GM21526 (cell line): ENCODE results near the gene SLC39A8.
"Not testable (repeated sequence)": the region's sequence is repeated elsewhere in the genome, so short reads cannot be mapped to it uniquely, and the experiment has no call there.

Experiments used
- ATAC-seq: cut with Tn5 transposase; IDR thresholded peaks from one replicate; pipeline ENCODE4 v1.9.1; 2021; ENCODE audit warnings: moderate library complexity; ENCODE audit not compliant: unreplicated experiment, low FRiP score

Gene SLC39A8

DNA sequence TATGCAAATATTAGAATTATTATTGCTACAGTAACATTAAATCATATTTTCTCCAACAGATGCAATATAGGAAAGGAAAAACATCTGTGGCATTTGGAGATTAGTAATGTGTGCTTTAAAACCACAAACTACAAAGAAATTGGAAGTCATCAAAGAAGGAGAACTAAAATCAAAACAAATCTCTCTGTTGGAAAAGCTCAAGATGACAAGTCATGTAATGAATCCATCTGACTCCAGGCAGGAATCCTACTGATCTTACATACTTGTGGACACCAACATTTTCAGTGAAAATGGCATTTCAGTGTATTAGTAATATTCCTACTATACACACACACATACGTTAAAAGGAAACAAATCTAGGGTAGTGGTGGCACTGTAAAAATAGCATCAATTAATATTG lies 98.2 kb downstream of the SLC39A8 start:
- ATAC-seq: no peak

DNA sequence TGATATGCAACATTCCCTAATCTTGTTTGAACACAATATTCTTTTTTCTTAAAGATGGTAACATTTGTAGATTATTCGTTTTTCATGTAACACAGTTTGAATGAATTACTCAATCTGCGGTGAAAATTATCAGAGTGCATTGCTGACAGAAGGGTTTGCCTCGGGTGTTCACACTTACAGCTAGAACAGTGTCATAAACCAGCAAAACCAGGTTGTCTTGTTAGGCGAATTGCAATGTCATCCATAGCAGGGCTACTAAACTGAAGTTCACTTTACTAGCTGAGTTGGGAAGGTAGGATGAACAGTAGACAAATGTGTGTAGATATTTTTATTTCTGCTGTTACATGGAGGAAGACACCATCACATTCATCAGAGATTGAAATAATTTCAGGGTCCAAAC lies 98.9 kb downstream of the SLC39A8 start:
- no peak for ATAC-seq

DNA sequence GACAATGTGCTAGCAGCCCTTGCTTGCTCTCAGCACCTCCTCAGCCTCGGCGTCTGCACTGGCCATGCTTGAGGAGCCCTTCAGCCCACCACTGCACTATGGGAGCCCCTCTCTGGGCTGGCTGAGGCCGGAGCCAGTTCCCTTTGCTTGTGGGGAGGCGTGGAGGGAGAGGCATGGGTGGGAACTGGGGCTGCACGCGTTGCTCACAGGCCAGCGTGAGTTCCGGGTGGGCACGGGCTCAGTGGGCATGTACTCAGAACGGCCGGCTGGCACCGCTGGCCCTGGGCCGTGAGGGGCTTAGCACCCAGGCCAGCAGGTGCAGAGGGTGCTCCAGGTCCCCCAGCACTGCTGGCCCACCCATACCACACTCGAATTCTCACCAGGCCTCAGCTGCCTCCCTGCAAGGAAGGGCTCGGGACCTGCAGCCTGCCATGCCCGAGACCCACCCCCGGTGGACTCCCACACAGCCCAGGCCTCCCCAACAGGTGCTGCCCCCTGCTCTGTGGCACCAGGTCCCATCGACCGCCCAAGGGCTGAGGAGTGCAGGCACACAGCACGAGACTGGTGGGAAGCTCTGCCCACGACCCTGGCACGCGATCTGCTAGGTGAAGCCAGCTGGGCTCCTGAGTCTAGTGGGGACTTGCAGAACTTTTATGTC lies 100.3 kb downstream of the SLC39A8 start:
- ATAC-seq: no peak

DNA sequence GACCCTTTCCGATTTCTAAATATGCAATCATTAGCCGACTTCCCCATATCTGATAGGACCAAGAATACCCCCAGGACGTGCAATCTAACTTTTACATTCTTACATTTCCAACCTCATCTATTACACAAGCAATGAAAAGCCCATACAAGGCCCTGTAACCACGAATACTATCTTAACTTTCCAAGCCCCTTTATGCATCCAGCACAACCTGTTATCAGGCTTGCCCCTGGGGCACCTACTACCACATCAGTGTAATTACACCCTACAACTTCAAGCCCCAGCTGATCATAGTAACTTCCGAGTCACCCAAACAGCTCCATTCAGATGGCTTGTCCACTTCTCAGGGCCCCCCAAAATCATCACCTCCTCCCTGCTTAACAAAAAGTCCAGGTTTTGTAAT lies 102.0 kb downstream of the SLC39A8 start:
- not testable (repeated sequence) for ATAC-seq

DNA sequence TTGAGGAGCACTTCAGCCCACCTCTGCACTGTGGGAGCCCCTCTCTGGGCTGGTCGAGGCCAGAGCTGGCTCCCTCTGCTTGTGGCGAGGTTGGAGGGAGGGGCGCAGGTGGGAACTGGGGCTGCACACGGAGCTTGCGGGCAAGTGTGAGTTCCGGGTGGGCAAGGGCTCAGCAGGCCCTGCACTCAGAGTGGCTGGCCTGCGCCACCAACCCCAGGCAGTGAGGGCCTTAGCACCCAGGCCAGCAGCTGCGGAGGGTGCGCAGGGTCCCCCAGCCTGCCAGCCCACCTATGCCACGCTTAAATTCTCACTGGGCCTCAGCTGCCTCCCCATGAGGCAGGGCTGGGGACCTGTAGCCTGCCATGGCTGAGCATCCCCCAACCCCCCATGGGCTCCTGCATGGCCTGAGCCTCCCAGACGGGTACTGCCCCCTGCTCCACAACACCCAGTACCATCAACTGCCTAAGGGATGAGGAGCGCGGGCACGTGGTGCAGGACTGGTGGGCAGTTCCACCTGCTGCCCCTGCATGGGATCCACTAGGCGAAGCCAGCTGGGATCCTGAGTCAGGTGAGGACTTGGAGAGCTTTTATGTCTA lies 110.9 kb downstream of the SLC39A8 start:
- ATAC-seq: no peak

DNA sequence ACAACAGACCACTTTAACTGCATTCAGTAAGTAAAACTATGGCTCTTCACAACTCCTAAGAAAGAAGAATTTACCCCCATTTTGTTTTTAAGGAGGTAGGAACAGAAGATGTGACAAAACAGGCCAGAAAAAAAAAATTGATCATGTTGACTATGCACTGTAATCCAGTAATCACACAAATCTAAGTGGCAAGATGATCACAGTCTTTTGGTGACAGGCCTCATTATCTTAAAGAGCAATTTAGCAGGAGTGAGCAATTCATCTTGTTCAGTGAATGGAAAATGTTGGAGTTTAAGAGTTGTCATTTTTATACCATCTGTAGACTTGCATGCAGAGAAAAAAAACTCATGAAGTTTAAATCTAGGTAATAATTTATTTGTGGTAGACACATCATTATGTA lies 115.1 kb downstream of the SLC39A8 start:
- no peak for ATAC-seq

DNA sequence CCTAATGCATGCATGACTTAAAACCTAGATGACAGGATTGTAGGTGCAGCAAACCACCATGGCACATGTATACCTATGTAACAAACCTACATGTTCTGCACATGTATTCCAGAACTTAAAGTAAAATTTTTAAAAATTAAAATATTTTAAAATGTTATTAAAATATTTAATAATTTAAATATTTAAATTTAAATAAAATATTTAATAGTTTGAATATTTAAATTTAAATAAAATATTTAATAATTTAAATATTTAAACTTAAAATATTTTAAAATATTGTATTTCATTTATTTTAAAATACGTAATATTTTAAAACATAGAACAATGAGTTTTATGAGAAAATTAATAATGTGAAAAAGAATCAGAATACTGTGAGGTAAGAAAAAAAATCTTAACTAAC lies 117.9 kb downstream of the SLC39A8 start:
- ATAC-seq: no peak

DNA sequence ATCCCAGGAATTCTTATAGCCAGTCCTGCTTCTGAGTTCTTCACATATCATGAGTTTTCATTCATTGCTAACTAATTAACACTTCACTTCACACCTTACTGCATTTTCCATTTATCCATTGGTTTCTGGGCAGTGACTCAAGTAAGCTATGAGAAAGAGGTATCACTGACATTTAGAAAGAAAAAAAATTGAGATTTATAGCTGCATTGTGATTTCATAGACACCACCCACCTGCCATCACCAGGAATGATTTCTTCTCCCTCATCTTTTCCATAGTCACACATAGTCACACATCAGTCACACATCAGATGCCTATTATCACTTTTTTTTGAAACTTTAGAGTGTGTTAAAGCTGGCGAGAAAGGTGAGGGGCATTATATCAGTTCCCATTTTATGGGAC lies 121.8 kb downstream of the SLC39A8 start:
- ATAC-seq: no peak

DNA sequence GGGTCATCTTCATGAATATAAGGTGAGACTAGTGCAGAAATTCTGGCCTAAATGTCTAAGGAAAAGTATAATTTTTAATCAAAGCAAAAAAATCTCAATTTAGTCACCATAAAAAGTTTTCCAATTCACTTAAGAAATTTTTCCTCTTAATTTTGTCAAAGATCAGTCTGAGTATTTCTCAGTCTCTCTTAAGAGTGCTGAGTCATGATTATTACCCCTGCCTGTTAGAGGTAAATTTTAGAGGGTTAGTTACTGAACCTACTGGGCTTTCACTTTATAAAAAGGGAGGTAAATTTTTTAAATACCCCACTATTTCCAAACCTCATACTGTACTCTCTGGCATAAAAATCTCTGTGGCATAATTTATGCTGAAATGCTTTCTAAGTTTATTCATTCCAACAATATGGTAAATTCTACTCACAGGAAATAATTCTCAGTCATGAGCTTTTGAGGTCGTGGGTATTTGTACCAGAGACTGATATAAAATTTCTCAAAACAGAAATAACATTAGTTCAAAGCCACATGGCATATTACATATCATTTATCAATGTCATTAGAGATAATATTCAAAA lies 122.4 kb downstream of the SLC39A8 start:
- no peak for ATAC-seq

DNA sequence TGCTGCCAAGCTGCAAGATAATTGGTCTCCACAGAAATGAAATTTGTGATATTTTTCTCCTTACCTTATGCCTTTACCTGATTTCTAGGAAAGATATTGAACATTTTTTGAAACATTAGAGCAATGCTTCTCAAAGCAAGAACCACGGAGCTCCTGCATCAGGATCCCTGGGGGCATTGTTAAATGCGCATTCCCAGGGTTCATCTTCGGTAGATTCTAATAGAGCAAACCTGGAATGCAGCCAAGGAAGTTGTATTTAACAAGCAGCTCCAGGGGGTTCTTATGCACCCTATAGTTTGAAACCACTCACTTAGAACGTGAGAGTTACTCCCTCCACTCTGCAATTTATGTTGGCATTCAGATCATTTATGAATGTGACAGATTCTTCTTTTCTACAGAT lies 126.2 kb downstream of the SLC39A8 start:
- ATAC-seq: no peak

DNA sequence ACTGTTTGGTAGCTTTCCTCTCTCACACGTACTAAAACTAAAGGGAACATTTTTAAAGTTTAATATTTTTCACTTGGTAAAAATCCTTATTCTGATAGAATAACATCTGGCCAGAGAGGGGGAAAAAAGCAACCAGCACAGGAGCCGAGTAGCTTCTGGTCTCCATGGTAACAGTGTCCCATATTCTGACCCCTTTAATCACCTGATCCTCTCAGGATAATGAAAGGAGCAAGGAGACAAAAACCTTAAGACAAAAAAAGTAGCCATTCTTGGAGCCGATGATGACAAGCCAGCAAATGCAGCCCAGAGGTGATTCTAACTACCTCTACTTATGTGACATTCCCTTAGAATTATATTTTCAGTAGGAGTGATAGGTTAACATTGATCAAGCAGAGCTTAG lies 126.6 kb downstream of the SLC39A8 start:
- ATAC-seq: no peak

DNA sequence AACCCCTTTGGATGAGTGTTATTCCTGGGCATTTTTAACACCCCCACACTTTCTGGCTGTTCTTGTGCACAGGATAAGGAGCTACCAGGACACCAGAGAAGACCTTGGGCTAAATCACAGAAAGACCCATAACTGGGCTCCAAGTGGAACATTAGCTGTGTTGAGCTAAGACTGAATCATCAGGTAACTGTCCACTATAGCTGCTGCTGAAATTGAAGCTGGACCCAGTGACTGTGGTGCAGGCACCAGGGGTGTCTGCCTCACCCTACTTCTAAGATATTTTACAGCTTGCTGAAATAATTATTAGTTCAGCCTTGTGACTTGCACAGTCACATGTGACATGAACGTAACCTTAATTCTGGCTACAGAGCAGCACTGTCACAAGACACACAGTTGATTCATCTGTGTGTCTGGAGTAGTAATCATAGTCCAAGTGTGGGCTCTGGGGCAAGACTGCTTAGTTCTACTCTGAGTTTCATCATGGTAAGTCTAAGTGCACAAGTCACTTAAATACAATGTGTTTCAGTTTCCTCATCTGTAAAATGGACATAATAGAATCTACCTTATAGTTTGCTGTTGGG lies 127.4 kb downstream of the SLC39A8 start:
- ATAC-seq: no peak

DNA sequence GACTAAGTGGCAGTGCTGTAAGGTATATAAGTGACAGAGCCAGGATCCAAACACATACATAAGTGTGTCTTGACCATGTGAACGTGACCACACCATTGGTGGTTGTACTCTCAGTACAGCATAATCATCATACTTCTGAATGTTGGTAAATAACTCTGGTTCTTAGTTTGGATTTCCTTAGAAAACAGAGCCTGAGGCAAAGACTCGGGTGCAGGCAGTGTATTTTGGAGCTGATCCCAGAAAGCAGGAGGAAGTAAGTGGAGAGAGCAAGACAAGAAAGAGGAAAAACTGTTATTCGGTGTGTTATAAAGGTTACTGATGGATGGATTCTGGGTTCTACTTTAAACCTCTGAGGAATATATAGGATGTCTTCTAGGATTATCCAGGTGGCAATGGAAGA lies 127.9 kb downstream of the SLC39A8 start:
- ATAC-seq: no peak

DNA sequence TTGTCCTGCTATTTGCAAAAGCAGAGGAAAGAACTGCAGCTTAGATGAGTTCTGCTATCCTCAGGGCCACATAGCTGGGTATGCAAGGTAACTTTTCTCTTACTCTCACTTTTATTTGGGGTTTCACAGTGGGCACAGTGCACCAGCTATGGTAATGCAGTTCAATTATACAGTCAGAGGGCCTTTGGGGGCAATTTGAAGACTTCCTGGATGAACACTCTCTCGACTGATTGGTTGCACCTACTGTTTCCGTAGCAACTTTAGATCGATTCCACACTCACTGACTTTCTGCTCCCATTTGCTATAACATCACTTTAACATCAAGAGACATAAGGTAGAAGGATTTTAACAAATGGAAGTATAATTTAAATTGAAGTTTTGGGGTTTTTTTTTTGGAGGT lies 128.6 kb downstream of the SLC39A8 start:
- no peak for ATAC-seq

DNA sequence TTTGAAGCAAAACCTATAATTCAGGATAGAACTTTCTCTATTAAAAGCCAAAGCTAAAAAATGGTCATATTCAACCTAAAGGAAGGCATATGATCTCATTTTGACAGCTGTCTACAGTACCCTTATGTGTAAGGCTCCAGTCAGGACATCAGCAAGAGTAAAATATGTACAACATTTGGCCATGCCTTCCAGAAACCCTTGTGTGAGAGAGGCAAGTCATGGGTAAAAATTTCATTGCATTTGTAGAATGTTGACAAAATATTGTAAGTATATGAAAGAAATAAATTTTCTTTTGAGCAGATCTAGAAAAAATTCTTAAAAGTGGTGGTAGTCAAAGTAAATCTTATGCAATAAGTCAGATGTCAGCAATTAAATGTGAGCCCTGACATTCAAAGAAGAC lies 132.3 kb downstream of the SLC39A8 start:
- no peak for ATAC-seq
